Neural cell (in vitro differentiated cells): ENCODE data around the gene RRAS2.

Experiments used
- EZH2 ChIP-seq: fragments of 200-600, 300-800 bp; shearing (Covaris generic), sonication (generic); IDR thresholded peaks from 2 replicates; pipeline ENCODE4 v1.6.1; 2014; ENCODE audit warnings: antibody characterized with exemption, low read length, borderline replicate concordance, mild to moderate bottlenecking; ENCODE audit not compliant: insufficient read depth, poor library complexity, severe bottlenecking
- MXI1 ChIP-seq: fragments of 450-650 bp; conservative IDR thresholded peaks from 2 replicates; pipeline ENCODE4 v1.6.1; 2014; ENCODE audit warnings: antibody characterized with exemption, mild to moderate bottlenecking; ENCODE audit not compliant: poor library complexity, severe bottlenecking
- RAD21 ChIP-seq: fragments of 450-650 bp; conservative IDR thresholded peaks from 2 replicates; pipeline ENCODE4 v1.6.1; 2014; ENCODE audit warnings: antibody characterized with exemption, mild to moderate bottlenecking, moderate library complexity
- SMC3 ChIP-seq: fragments of 450-650 bp; conservative IDR thresholded peaks from 2 replicates; pipeline ENCODE4 v1.6.1; 2014; ENCODE audit warnings: antibody characterized with exemption, mild to moderate bottlenecking, moderate library complexity; ENCODE audit not compliant: poor library complexity
- TF ChIP-seq, protein P1 (sequence below): fragments of 450-650 bp; IDR thresholded peaks from 2 replicates; pipeline ENCODE4 v1.5.1; 2014; ENCODE audit warnings: antibody characterized with exemption, mild to moderate bottlenecking, moderate library complexity; ENCODE audit not compliant: poor library complexity, severe bottlenecking
- TF ChIP-seq, protein P2 (sequence below): IDR thresholded peaks from 2 replicates; pipeline ENCODE4 v1.6.1; 2012; ENCODE audit warnings: borderline replicate concordance

DNA sequence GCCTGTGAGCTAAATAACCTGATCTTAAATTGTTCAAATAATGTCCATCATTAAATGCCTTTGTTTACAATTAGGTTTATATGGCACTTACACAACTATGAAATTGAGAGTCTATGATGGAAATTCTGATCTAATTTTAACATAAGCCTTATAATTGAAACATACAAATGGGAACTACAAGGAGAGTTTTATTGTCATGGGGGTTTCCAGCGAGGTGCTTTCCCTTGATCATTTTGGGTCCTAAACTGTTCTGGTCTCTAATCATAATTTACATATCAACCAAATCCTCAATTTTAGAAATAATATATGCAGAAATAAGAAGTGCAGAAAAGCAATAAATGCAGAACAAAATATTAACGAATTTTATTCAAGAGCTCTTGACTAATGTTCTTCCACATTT, 44.9 kb downstream of the RRAS2 start:
- TF ChIP-seq, protein P1, sequence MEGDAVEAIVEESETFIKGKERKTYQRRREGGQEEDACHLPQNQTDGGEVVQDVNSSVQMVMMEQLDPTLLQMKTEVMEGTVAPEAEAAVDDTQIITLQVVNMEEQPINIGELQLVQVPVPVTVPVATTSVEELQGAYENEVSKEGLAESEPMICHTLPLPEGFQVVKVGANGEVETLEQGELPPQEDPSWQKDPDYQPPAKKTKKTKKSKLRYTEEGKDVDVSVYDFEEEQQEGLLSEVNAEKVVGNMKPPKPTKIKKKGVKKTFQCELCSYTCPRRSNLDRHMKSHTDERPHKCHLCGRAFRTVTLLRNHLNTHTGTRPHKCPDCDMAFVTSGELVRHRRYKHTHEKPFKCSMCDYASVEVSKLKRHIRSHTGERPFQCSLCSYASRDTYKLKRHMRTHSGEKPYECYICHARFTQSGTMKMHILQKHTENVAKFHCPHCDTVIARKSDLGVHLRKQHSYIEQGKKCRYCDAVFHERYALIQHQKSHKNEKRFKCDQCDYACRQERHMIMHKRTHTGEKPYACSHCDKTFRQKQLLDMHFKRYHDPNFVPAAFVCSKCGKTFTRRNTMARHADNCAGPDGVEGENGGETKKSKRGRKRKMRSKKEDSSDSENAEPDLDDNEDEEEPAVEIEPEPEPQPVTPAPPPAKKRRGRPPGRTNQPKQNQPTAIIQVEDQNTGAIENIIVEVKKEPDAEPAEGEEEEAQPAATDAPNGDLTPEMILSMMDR, result no peak
- TF ChIP-seq, protein P2, sequence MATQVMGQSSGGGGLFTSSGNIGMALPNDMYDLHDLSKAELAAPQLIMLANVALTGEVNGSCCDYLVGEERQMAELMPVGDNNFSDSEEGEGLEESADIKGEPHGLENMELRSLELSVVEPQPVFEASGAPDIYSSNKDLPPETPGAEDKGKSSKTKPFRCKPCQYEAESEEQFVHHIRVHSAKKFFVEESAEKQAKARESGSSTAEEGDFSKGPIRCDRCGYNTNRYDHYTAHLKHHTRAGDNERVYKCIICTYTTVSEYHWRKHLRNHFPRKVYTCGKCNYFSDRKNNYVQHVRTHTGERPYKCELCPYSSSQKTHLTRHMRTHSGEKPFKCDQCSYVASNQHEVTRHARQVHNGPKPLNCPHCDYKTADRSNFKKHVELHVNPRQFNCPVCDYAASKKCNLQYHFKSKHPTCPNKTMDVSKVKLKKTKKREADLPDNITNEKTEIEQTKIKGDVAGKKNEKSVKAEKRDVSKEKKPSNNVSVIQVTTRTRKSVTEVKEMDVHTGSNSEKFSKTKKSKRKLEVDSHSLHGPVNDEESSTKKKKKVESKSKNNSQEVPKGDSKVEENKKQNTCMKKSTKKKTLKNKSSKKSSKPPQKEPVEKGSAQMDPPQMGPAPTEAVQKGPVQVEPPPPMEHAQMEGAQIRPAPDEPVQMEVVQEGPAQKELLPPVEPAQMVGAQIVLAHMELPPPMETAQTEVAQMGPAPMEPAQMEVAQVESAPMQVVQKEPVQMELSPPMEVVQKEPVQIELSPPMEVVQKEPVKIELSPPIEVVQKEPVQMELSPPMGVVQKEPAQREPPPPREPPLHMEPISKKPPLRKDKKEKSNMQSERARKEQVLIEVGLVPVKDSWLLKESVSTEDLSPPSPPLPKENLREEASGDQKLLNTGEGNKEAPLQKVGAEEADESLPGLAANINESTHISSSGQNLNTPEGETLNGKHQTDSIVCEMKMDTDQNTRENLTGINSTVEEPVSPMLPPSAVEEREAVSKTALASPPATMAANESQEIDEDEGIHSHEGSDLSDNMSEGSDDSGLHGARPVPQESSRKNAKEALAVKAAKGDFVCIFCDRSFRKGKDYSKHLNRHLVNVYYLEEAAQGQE, result no peak
- TF ChIP-seq SMC3 (no peak), EZH2 (no peak), RAD21 (no peak), MXI1 (no peak)
